H9 (cell line): ENCODE measurements around the gene PGM2L1. TPM values are rescaled to one million over a fixed set of nuclear protein-coding genes. Genes with fewer than 3 reads are reported as not detected.
"Not testable (repeated sequence)": the region's sequence is repeated elsewhere in the genome, so short reads cannot be mapped to it uniquely, and the experiment has no call there.

ENCODE experiments used
- DNase-seq: peaks from one replicate; pipeline ENCODE4 v3.0.0-alpha.2; 2017
- H2AFZ ChIP-seq: one replicate; pipeline ENCODE4 v1.6.1; 2013; ENCODE audit warnings: mild to moderate bottlenecking, low read length, control low read depth, moderate library complexity
- H2AK5ac ChIP-seq: 2 replicates; pipeline ENCODE4 v1.6.1; 2013; ENCODE audit warnings: low read length, control low read depth, mixed read lengths; ENCODE audit not compliant: insufficient read length
- H2BK120ac ChIP-seq: one replicate; pipeline ENCODE4 v1.6.1; 2013; ENCODE audit warnings: low read depth, mild to moderate bottlenecking, low read length, control low read depth, inconsistent platforms; ENCODE audit not compliant: poor library complexity, severe bottlenecking
- H2BK12ac ChIP-seq: 2 replicates; pipeline ENCODE4 v1.6.1; 2013; ENCODE audit warnings: low read length, control low read depth, mixed read lengths, low read depth; ENCODE audit not compliant: insufficient read length
- H2BK15ac ChIP-seq: 2 replicates; pipeline ENCODE4 v1.6.1; 2013; ENCODE audit warnings: low read depth, low read length, control low read depth
- H2BK20ac ChIP-seq: one replicate; pipeline ENCODE4 v1.6.1; 2013; ENCODE audit warnings: low read depth, mild to moderate bottlenecking, low read length, control low read depth, inconsistent platforms; ENCODE audit not compliant: poor library complexity, severe bottlenecking
- H2BK5ac ChIP-seq: 2 replicates; pipeline ENCODE4 v1.6.1; 2013; ENCODE audit warnings: low read length, control low read depth, mixed read lengths; ENCODE audit not compliant: insufficient read length
- H3K14ac ChIP-seq: 2 replicates; pipeline ENCODE4 v1.6.1; 2013; ENCODE audit warnings: low read length, control low read depth; ENCODE audit not compliant: insufficient read depth
- H3K18ac ChIP-seq: 2 replicates; pipeline ENCODE4 v1.6.1; 2013; ENCODE audit warnings: low read depth, mild to moderate bottlenecking, mixed read lengths, low read length, control low read depth; ENCODE audit not compliant: insufficient read length
- H3K23ac ChIP-seq: 2 replicates; pipeline ENCODE4 v1.6.1; 2013; ENCODE audit warnings: low read length, control low read depth, mixed read lengths, low read depth; ENCODE audit not compliant: insufficient read length
- H3K23me2 ChIP-seq: 2 replicates; pipeline ENCODE4 v1.6.1; 2013; ENCODE audit warnings: low read depth, mild to moderate bottlenecking, mixed read lengths, low read length, control low read depth; ENCODE audit not compliant: insufficient read length, poor library complexity, severe bottlenecking
- H3K27ac ChIP-seq: 2 replicates; pipeline ENCODE4 v1.5.1; 2013; ENCODE audit warnings: low read length, control low read depth, mixed read lengths, low read depth; ENCODE audit not compliant: insufficient read length
- H3K27me3 ChIP-seq: 2 replicates; pipeline ENCODE4 v1.6.1; 2013; ENCODE audit warnings: low read length, control low read depth, inconsistent platforms; ENCODE audit not compliant: insufficient read depth
- H3K4ac ChIP-seq: 2 replicates; pipeline ENCODE4 v1.6.1; 2013; ENCODE audit warnings: low read depth, mild to moderate bottlenecking, control low read depth, inconsistent platforms, low read length, moderate library complexity
- H3K4me1 ChIP-seq: 2 replicates; pipeline ENCODE4 v1.6.1; 2013; ENCODE audit warnings: low read length, control low read depth, inconsistent platforms; ENCODE audit not compliant: insufficient read depth
- H3K4me2 ChIP-seq: 2 replicates; pipeline ENCODE4 v1.6.1; 2013; ENCODE audit warnings: low read length, control low read depth, mixed read lengths; ENCODE audit not compliant: insufficient read length, insufficient read depth
- H3K56ac ChIP-seq: 2 replicates; pipeline ENCODE4 v1.6.1; 2013; ENCODE audit warnings: low read depth, mild to moderate bottlenecking, mixed read lengths, low read length, control low read depth; ENCODE audit not compliant: insufficient read length
- H3K79me1 ChIP-seq: 2 replicates; pipeline ENCODE4 v1.6.1; 2013; ENCODE audit warnings: low read depth, mild to moderate bottlenecking, moderate library complexity, low read length, control low read depth, inconsistent platforms; ENCODE audit not compliant: insufficient read depth, poor library complexity, severe bottlenecking
- H3K79me2 ChIP-seq: 2 replicates; pipeline ENCODE4 v1.6.1; 2013; ENCODE audit warnings: low read length, control low read depth, inconsistent platforms; ENCODE audit not compliant: insufficient read depth
- H3K9ac ChIP-seq: 2 replicates; pipeline ENCODE4 v1.6.1; 2013; ENCODE audit warnings: low read length, control low read depth, mixed read lengths; ENCODE audit not compliant: insufficient read length; ENCODE audit errors: extremely low read depth
- H3K9me3 ChIP-seq: one replicate; pipeline ENCODE4 v1.6.1; 2013; ENCODE audit warnings: low read depth, low read length, inconsistent platforms; ENCODE audit not compliant: control insufficient read depth
- H3T11ph ChIP-seq: one replicate; pipeline ENCODE4 v1.6.1; 2013; ENCODE audit warnings: mild to moderate bottlenecking, low read length, control low read depth, inconsistent platforms
- H4K20me1 ChIP-seq: one replicate; pipeline ENCODE4 v1.6.1; 2013; ENCODE audit not compliant: control insufficient read depth, insufficient read length, insufficient read depth
- H4K5ac ChIP-seq: 2 replicates; pipeline ENCODE4 v1.6.1; 2013; ENCODE audit warnings: low read depth, mild to moderate bottlenecking, mixed read lengths, low read length, control low read depth; ENCODE audit not compliant: insufficient read length
- H4K8ac ChIP-seq: replicated peaks from 2 replicates; pipeline ENCODE4 v1.6.1; 2013; ENCODE audit warnings: low read length, control low read depth, mixed read lengths, low read depth; ENCODE audit not compliant: insufficient read length
- H4K91ac ChIP-seq: 2 replicates; pipeline ENCODE4 v1.6.1; 2013; ENCODE audit warnings: low read depth, mild to moderate bottlenecking, moderate library complexity, mixed read lengths, low read length, control low read depth; ENCODE audit not compliant: insufficient read length
- H3K27ac Mint-ChIP-seq, 3 experiments: 2 replicates in 2 of 3; 3 replicates in 1 of 3; pipeline ENCODE4 v1.8.0; 2020 to 2021; ENCODE audit warnings: mixed read lengths in 3 of 3, mild to moderate bottlenecking in 1 of 3, moderate library complexity in 1 of 3
- H3K27me3 Mint-ChIP-seq: 2 replicates; pipeline ENCODE4 v1.8.0; 2021; ENCODE audit warnings: low read depth, mild to moderate bottlenecking, moderate library complexity, mixed read lengths
- H3K36me3 Mint-ChIP-seq, 3 experiments: 2 replicates in 2 of 3; 3 replicates in 1 of 3; pipeline ENCODE4 v1.8.0; 2020 to 2021; ENCODE audit warnings: low read depth in 3 of 3, mixed read lengths in 3 of 3; ENCODE audit not compliant: insufficient read depth in 1 of 3
- H3K4me1 Mint-ChIP-seq, 2 experiments: 2 replicates each; pipeline ENCODE4 v1.8.0; 2020; ENCODE audit warnings: mixed read lengths in 2 of 2
- H3K4me3 Mint-ChIP-seq, 2 experiments: 2 replicates in 1 of 2; 3 replicates in 1 of 2; pipeline ENCODE4 v1.8.0; 2020 to 2021; ENCODE audit warnings: mild to moderate bottlenecking in 2 of 2, mixed read lengths in 2 of 2, moderate library complexity in 1 of 2
- H3K9me3 Mint-ChIP-seq, 2 experiments: 2 replicates in 1 of 2; 3 replicates in 1 of 2; pipeline ENCODE4 v1.8.0; 2020; ENCODE audit warnings: mild to moderate bottlenecking in 2 of 2, mixed read lengths in 2 of 2, moderate library complexity in 1 of 2
- WGBS: extraction: QIAGEN DNeasy Blood & Tissue Kit; methylation state at CpG from one replicate; pipeline ENCODE4 v1.1.7; 2013; ENCODE audit warnings: missing lambda C conversion rate, low lambda C conversion rate, mixed read lengths; ENCODE audit not compliant: insufficient read length; ENCODE audit errors: extremely low coverage; 5-methylcytosine and 5-hydroxymethylcytosine counted together
- total RNA-seq: library from RNA; stranded (reverse); gene quantifications from 2 replicates; pipeline ENCODE4 v1.2.1, GENCODE V29; 2021
- TF ChIP-seq, protein P1 (sequence below): fragments of 200-600 bp; sonication (generic); conservative IDR thresholded peaks from 3 replicates; pipeline ENCODE4 v1.8.0; 2021; ENCODE audit warnings: antibody characterized with exemption, mild to moderate bottlenecking

Gene PGM2L1
- total RNA-seq, 1 experiment from 2014 or later = 16.9 TPM

DNA sequence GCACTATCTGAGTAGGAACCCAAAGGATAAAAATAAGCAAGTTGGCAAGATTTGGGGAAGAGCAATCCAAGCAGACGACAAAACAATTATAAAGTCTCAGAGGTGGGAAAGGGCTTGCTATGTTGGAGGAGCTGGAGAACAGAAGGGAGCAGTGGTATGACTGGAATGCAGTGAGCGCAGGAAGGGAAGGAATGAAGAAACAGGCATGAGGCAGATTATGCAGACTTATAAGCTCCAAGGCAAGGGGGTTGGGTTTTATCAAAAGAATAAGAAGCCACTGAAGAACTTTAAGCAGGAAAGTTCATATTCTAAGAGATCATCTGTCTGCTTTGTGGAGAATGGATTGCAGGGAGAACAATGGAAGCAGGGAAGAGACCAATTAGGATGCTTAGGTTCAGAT is 31.7 kb downstream of the PGM2L1 start:
- H3K36me3 Mint-ChIP-seq = peaks cover 25 to 28% (median 26%) of the 10 kb centered on the region in 3 experiments
- H3K9me3 Mint-ChIP-seq = peaks cover 9 to 12% of the 10 kb centered on the region in 2 experiments
- Histone ChIP-seq H3K79me1 (no peaks in the 10 kb centered on the region), H2AK5ac (no peak overlapping the region), H3K9me3 (no peaks in the 10 kb centered on the region), H2BK120ac (no peak overlapping the region), H3K79me2 (no peaks in the 10 kb centered on the region), H3K27me3 (no peaks in the 10 kb centered on the region), H2BK20ac (no peak overlapping the region), H4K5ac (no peak overlapping the region), H3K4me1 (0 out of 2 replicates have a peak, but pooled peaks cover 2% of the 10 kb centered on the region), H3K9ac (no peak overlapping the region), H2AFZ (no peak overlapping the region), H3K14ac (no peak overlapping the region), H2BK12ac (no peak overlapping the region), H2BK15ac (no peak overlapping the region), H3K18ac (no peak overlapping the region), H3K23me2 (no peaks in the 10 kb centered on the region), H3K4ac (no peak overlapping the region), H2BK5ac (no peak overlapping the region), H3K56ac (no peak overlapping the region), H3K23ac (no peak overlapping the region), H4K91ac (no peak overlapping the region), H3K4me2 (no peak overlapping the region), H3T11ph (no peak overlapping the region), H4K8ac (no peak overlapping the region), H3K27ac (no peak overlapping the region), H4K20me1 (no peaks in the 10 kb centered on the region)
- no peak for DNase-seq
- TF ChIP-seq, protein P1, sequence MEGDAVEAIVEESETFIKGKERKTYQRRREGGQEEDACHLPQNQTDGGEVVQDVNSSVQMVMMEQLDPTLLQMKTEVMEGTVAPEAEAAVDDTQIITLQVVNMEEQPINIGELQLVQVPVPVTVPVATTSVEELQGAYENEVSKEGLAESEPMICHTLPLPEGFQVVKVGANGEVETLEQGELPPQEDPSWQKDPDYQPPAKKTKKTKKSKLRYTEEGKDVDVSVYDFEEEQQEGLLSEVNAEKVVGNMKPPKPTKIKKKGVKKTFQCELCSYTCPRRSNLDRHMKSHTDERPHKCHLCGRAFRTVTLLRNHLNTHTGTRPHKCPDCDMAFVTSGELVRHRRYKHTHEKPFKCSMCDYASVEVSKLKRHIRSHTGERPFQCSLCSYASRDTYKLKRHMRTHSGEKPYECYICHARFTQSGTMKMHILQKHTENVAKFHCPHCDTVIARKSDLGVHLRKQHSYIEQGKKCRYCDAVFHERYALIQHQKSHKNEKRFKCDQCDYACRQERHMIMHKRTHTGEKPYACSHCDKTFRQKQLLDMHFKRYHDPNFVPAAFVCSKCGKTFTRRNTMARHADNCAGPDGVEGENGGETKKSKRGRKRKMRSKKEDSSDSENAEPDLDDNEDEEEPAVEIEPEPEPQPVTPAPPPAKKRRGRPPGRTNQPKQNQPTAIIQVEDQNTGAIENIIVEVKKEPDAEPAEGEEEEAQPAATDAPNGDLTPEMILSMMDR = no peak
- H3K27me3 Mint-ChIP-seq = no peaks in the 10 kb centered on the region
- no peak overlapping the region for H3K27ac Mint-ChIP-seq
- no peaks in the 10 kb centered on the region for H3K4me1 Mint-ChIP-seq
- no peak overlapping the region for H3K4me3 Mint-ChIP-seq
- WGBS = no CpG with 5 or more reads among the region's 2 CpGs

DNA sequence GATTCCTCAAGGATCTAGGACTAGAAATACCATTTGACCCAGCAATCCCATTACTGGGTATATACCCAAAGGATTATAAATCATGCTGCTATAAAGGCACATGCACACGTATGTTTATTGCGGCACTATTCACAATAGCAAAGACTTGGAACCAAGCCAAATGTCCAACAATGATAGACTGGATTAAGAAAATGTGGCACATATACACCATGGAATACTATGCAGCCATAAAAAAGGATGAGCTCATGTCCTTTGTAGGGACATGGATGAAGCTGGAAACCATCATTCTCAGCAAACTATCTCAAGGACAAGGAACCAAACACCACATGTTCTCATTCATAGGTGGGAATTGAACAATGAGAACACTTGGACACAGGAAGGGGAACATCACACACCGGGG is 32.4 kb downstream of the PGM2L1 start:
- DNase-seq, H3K9me3 ChIP-seq, H2BK15ac ChIP-seq, H3K56ac ChIP-seq, H3K23ac ChIP-seq, H2AFZ ChIP-seq, H2BK20ac ChIP-seq, H3K23me2 ChIP-seq, H3K4ac ChIP-seq, H3K27me3 ChIP-seq, H3K27me3 Mint-ChIP-seq, H4K20me1 ChIP-seq, H3K4me1 Mint-ChIP-seq, H3K18ac ChIP-seq, H3K27ac ChIP-seq, H2BK12ac ChIP-seq, H3K79me2 ChIP-seq, H3K14ac ChIP-seq, H4K5ac ChIP-seq, H3T11ph ChIP-seq, H4K91ac ChIP-seq, H2AK5ac ChIP-seq, H4K8ac ChIP-seq, H3K4me2 ChIP-seq, H3K4me1 ChIP-seq, H2BK120ac ChIP-seq, H3K4me3 Mint-ChIP-seq, H3K27ac Mint-ChIP-seq, H3K79me1 ChIP-seq, H3K9ac ChIP-seq, H2BK5ac ChIP-seq: not testable (repeated sequence)
- Mint-ChIP-seq H3K9me3 (peaks cover 14 to 18% of the 10 kb centered on the region in 2 experiments), H3K36me3 (peaks cover 32 to 36% (median 34%) of the 10 kb centered on the region in 3 experiments)
- WGBS = no CpG with 5 or more reads among the region's 3 CpGs
